NK-92 (cell line): ENCODE results near the gene KRT8.

ENCODE experiments used
- DNase-seq: peaks from one replicate; lab custom pipeline; 2025; ENCODE audit not compliant: unreplicated experiment; lab: John Stamatoyannopoulos, UW

KRT8 gene

DNA sequence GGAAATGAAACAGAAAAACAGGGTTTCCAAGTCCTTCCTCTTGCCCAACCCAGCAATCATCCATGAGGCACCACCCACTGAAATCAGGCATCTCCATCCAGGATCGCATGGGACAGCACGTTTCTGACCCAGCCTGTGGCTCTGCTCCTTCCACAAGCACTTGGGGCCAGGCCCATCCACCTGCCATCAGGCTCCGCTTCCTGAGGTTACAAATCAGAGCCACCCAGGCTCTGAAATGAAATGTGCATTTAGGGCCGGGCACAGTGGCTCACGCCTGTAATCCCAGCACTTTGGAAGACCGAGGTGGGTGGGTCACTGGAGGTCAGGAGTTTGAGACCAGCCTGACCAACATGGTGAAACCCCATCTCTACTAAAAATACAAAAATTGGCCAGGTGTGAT is 55.4 kb downstream of the KRT8 start:
- DNase-seq, result no peak

DNA sequence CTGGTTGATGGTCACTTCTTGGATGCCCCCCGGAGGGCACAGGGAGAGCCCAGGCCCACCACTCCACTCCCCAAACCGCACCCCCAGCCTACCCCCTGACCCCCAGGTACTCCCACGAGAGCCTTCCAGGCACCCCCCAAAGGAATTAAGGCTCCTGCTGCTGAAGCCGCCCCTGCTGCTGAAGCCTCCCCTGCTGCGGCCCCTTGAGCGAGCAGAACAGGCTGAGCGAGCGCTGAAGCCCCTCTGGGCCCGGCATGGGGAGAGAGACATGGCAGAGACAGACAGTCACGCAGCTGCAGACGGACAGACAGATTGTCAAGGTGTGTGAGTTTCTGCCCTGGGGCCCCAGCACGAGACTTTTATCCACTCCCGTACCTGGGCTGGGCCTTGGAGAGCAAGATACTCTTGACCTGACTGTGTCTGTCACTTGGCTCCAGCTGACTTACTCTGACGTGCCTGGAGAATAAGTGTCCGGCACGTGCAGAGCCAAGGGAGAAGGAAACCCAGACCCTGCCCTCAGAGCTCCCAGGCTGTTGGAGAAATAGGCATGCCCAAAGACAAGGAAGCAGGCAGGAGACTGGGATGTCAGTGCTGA is 56.1 kb downstream of the KRT8 start, which contains the start of gene KRT78:
Gene KRT78, minus strand, starts transcription at position 334 of the 595 bp plus-strand sequence. Its CDS starts 64 bp downstream, at position 270.
- no peak for DNase-seq

DNA sequence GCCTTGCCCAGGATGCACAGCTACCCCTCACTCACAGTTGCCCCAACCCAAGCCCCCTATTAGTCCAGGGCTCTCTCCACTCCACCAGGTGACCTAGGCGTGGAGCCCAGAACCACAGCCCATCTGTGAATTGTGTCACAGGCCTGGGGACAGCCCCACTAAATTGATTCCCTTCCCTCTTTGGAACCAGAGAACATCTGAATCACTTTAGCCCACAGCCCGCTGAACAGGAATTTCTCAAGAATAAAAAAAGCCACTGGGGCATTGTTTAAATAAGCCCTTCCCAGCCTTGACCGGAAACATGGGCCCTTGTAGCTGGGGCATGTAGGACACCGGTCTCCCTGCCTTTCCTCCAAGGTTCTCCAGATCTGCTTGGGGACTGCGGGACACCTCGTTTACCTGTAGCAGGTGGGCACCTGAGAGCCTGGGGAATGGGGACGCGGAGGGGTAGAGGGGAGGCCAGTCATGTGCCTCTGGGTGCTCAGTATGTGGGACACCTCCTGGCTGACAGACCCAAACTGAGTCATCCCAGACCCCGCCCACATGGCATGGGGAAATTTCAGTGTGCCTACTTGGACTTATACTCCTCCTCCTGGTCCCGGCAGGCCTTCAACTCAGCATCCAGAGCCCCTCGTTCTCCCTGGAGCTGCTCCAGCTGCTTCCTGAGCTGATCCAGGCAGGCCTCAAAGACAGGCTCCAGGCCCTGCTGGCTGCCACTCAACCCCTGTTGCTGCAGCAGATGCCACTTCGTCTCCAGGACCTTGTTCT is 57.4 kb downstream of the KRT8 start:
- no peak for DNase-seq
